GM10266 (cell line): ENCODE data around the gene CDS1.
"Not testable (repeated sequence)": the region's sequence is repeated elsewhere in the genome, so short reads cannot be mapped to it uniquely, and the experiment has no call there.

Source experiments
- DNase-seq: peaks from one replicate; pipeline ENCODE4 v3.0.0; 2012; ENCODE audit errors: extremely low spot score
- TF ChIP-seq, protein P1 (sequence below): IDR thresholded peaks from 2 replicates; pipeline ENCODE4 v1.5.1; 2012; ENCODE audit warnings: mild to moderate bottlenecking, low read depth; ENCODE audit not compliant: control insufficient read depth, insufficient read depth; ENCODE audit errors: missing control alignments

CDS1 gene

DNA sequence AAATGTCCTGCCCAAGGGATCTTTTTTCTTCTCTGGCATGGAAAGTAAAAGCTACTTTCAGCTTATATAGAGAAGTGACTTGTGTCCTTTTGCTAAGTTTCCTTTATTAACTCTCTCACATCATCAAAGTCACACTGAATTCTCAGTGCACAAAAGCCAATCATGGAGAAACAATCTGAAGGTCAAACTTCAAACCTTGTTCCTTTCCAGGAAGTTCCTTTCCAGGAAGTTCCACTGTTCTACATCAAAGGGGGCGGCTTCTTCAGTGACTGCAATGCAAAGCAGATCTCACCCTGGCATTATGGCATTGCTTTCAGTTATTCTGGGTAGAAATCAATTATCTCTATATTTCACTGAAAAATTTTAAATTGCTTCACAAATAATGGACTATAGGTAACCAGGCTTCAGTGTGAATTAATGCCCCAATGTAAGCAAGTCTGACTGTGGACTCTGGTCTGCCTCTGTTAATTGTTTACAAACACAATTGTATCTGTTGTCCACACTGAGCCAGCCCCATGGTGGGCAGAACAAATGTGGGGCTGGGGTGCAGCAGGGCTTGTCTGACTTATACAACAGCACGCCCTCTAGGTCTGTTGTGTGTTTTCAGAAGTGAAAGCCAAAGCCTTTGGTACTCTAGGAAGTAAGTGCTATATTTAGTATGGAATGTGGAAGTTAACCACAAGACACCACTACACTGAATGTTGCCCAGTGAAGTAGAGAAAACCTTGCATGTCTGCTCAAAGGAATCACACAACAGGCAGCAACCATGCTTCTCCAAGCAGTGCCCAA is 98.8 kb downstream of the CDS1 start:
- no peak for DNase-seq
- TF ChIP-seq, protein P1, sequence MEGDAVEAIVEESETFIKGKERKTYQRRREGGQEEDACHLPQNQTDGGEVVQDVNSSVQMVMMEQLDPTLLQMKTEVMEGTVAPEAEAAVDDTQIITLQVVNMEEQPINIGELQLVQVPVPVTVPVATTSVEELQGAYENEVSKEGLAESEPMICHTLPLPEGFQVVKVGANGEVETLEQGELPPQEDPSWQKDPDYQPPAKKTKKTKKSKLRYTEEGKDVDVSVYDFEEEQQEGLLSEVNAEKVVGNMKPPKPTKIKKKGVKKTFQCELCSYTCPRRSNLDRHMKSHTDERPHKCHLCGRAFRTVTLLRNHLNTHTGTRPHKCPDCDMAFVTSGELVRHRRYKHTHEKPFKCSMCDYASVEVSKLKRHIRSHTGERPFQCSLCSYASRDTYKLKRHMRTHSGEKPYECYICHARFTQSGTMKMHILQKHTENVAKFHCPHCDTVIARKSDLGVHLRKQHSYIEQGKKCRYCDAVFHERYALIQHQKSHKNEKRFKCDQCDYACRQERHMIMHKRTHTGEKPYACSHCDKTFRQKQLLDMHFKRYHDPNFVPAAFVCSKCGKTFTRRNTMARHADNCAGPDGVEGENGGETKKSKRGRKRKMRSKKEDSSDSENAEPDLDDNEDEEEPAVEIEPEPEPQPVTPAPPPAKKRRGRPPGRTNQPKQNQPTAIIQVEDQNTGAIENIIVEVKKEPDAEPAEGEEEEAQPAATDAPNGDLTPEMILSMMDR = no peak

DNA sequence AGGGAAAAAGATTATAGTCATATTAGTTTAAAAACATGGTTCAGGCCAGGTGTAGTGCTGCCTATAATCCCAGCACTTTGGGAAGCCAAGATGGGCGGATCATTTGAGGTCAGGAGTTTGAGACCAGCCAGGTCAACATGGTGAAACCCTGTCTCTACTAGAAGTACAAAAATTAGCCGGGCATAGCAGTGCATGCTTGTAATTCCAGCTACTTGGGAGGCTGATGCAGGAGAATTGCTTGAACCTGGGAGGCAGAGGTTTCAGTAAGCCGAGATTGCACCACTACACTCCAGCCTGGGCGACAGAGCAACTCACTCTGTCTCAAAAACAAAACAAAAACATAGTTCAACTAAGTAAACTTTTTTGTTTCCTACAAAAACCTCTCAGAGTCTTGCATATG is 99.7 kb downstream of the CDS1 start:
- not testable (repeated sequence) for DNase-seq

DNA sequence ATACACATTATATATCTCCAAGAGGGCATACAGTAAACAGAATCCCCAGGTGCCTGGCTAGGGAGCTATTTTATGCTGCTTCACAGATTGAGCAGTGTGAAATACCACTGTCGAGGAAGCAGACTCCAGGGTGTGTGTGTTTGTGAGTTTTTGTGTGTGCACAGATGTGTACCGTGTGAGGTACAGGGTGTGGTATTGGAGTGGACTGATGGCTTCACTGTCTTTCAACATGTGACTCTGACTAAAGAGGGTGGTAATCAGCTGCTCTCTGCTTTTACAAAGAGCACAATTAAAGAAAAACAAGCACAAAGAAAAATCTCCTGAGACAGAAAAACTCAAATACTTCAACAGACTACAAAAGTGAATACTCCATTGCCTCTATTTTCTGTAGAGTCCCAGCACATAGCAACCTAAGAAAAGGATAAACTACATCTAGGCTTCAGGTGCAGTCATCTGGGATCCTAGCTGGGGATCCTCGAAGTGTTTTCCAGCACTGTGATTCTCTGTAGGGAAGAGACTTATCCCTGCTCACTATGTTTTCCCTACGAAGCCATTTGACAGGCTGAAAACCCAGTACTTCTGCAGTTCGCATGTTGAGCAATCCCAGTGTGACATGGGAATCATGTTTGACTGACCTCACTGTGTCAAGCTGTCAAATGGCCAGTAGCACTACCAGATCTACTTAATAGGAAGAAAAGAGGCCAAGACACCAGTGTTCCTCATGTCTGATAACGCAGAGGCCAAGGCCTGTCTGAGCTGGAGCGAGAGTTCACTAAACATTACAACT is 100.3 kb downstream of the CDS1 start:
- no peak for DNase-seq
- TF ChIP-seq, protein P1 = no peak

DNA sequence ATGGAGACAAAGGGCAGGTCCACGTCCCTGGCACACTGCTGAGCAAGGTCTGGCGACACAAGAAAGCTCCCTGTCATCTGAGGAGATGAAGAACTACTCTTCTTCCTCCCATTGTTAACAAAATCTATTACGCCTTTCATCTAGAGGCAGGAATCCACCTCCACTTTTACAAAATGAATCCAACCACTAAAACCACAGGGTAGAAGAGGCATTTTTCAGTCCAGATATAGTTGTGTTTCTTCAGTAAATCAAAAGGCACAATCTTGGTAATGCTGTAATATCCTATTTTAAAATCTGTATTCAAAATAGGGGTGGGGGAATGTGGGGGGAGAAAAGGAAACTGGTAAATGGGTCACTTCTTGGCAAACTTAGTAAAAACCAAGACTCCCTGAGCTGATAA is 101.4 kb downstream of the CDS1 start:
- TF ChIP-seq, protein P1 = no peak
- no peak for DNase-seq

DNA sequence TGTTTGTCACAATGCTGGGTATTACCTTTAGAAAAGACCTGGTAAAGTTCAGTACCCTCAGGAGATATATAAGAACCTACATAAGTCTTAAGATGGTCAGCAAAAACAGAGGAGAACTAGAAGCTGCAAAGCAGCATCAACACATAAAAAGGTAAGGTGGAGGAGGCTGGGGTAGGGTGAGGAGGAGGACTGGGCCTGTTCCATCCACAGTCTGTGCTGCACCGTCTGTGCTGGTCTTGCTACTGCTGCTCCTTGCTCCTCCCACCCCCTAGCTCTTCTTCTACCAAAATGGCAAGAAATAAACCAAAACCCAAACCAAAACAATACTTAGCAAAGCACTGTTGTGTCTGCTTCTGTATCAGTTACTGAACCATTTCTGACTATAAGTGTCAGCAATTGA is 102.2 kb downstream of the CDS1 start:
- DNase-seq = no peak
- TF ChIP-seq, protein P1 = no peak

DNA sequence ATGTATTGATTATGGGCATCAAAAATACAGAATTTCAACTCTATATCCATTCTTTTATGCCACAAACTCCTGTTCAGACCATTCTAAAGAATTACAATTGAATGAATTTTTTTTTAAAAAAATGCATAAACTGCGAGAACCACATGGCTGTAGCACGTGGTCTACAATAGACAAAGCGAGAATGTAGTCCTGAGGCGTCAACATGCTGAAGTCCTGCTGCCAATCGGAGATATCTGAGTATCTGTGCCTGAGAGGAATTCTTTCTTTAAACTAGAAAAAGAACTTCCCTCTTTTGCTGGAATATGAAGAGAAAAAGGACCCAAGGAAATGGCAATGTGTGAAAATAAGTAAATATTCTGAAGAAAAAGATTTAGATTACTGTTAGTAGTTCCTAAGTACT is 105.7 kb downstream of the CDS1 start:
- DNase-seq = no peak
- TF ChIP-seq, protein P1 = no peak

DNA sequence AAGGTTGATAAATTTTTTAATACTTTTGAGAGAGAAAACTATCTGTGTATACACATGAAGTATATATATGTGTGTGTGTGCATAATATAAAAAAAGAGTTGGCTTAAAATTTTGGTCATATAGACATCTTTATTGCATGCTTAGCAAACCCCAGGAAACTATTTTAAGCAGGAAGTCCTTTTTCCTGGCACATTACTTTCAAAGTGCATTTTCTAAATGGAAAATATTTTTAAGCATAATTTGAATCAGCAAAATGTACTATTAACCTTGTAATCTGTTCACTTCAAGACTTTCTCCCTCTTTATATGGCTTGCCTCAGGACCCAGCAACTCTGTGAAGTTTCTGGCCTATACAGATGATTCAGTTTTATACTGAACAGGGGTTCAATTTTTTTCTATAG is 106.3 kb downstream of the CDS1 start:
- DNase-seq = no peak
- TF ChIP-seq, protein P1 = no peak
